Osteocyte (in vitro differentiated cells): ENCODE measurements around the gene CADPS. TPM values are rescaled to one million over a fixed set of nuclear protein-coding genes. Genes with fewer than 3 reads are reported as not detected.

ENCODE experiments used
- DNase-seq: peaks from one replicate; pipeline ENCODE4 v3.0.0; 2021; ENCODE audit warnings: mixed read lengths; ENCODE audit not compliant: unreplicated experiment; ENCODE audit errors: extremely low spot score
- H3K27ac Mint-ChIP-seq: one replicate; pipeline ENCODE4 v1.8.0; 2021; ENCODE audit warnings: mild to moderate bottlenecking, mixed read lengths; ENCODE audit not compliant: unreplicated experiment
- H3K27me3 Mint-ChIP-seq: one replicate; pipeline ENCODE4 v1.8.0; 2021; ENCODE audit warnings: mixed read lengths; ENCODE audit not compliant: unreplicated experiment
- H3K36me3 Mint-ChIP-seq: one replicate; pipeline ENCODE4 v1.8.0; 2021; ENCODE audit warnings: mixed read lengths; ENCODE audit not compliant: unreplicated experiment
- H3K4me1 Mint-ChIP-seq: one replicate; pipeline ENCODE4 v1.8.0; 2021; ENCODE audit warnings: mixed read lengths; ENCODE audit not compliant: unreplicated experiment
- H3K4me3 Mint-ChIP-seq: one replicate; pipeline ENCODE4 v1.8.0; 2021; ENCODE audit warnings: mild to moderate bottlenecking, moderate library complexity, mixed read lengths; ENCODE audit not compliant: unreplicated experiment
- H3K9me3 Mint-ChIP-seq: one replicate; pipeline ENCODE4 v1.8.0; 2021; ENCODE audit warnings: mixed read lengths; ENCODE audit not compliant: unreplicated experiment
- total RNA-seq: library from RNA; stranded (reverse); gene quantifications from 2 replicates; pipeline ENCODE4 v1.2.1, GENCODE V29; 2021
- TF ChIP-seq, protein P1 (sequence below): fragments of 200-600 bp; sonication (generic); IDR thresholded peaks from 2 replicates; pipeline ENCODE4 v1.5.0; 2021; ENCODE audit warnings: antibody characterized with exemption, mild to moderate bottlenecking, moderate library complexity

CADPS gene
- total RNA-seq, 1 donor from 2014 or later: not detected

DNA sequence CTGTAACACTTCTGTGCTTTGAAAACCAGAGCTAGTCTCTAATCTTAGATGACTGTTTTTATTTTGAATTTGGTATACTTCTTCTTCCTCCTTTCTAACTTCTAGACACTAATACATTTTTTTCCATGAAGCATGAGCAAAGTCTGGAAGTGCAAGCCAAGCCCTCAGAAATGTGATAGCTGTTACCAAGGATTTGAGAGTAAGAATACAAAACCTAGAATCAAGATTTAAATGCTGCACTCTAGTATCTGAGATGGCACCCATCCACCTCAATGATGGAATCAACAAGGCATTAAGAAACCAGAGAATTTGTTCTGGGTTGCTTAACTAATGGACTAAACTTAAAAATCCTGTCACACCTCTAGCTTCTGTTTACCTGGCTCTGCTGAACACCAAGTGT, 511.0 kb downstream of the CADPS start:
- H3K27me3 Mint-ChIP-seq: peaks cover 75% of the 10 kb centered on the region
- peaks cover 12% of the 10 kb centered on the region for H3K4me1 Mint-ChIP-seq
- H3K36me3 Mint-ChIP-seq: no peaks in the 10 kb centered on the region
- no peaks in the 10 kb centered on the region for H3K9me3 Mint-ChIP-seq
- no peak overlapping the region for H3K27ac Mint-ChIP-seq
- DNase-seq: no peak
- TF ChIP-seq, protein P1, sequence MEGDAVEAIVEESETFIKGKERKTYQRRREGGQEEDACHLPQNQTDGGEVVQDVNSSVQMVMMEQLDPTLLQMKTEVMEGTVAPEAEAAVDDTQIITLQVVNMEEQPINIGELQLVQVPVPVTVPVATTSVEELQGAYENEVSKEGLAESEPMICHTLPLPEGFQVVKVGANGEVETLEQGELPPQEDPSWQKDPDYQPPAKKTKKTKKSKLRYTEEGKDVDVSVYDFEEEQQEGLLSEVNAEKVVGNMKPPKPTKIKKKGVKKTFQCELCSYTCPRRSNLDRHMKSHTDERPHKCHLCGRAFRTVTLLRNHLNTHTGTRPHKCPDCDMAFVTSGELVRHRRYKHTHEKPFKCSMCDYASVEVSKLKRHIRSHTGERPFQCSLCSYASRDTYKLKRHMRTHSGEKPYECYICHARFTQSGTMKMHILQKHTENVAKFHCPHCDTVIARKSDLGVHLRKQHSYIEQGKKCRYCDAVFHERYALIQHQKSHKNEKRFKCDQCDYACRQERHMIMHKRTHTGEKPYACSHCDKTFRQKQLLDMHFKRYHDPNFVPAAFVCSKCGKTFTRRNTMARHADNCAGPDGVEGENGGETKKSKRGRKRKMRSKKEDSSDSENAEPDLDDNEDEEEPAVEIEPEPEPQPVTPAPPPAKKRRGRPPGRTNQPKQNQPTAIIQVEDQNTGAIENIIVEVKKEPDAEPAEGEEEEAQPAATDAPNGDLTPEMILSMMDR: no peak
- H3K4me3 Mint-ChIP-seq: no peak overlapping the region

DNA sequence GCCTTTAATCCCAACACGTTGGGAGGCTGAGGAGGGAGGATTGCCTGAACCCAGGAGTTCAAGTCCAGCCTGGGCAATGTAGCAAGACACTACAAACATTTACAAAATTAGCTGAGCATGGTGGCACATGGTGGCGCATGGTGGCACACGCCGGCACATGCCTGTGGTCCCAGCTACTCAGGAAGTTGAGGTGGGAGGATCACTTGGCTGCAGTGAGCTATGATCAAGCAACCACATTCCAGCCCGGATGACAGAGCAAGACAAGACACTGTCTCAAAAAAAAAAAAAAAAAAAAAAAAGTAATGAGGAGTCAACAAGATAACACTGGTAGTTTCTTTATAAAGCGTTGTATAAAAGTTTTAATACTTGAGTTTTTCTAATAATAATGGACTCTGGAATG, 511.9 kb downstream of the CADPS start:
- Mint-ChIP-seq H3K27ac (no peak overlapping the region), H3K4me3 (no peak overlapping the region), H3K36me3 (no peaks in the 10 kb centered on the region), H3K27me3 (peaks cover 74% of the 10 kb centered on the region), H3K9me3 (no peaks in the 10 kb centered on the region), H3K4me1 (peaks cover 6% of the 10 kb centered on the region)
- no peak for DNase-seq
- TF ChIP-seq, protein P1: no peak

DNA sequence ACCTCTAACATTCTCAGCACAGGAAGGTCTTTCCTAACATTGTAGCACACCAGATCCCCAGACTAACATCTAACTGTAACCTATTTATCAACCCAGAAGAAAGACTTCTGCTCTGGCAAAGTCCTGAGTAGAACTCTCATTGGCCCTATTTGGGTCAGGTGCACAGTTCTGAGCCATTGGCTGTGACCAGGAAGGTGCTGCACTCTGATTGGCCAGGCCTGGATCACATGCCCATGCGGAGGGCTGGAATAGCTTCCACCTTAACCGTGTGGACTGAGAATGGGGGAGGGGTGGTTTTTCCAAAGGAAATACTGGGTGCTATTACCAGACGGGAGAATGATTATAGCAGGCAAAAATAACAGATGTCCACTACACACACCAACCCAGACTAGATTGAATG, 513.4 kb downstream of the CADPS start:
- Mint-ChIP-seq H3K4me3 (no peak overlapping the region), H3K27ac (no peak overlapping the region), H3K9me3 (no peaks in the 10 kb centered on the region), H3K27me3 (peaks cover 66% of the 10 kb centered on the region), H3K36me3 (no peaks in the 10 kb centered on the region), H3K4me1 (no peaks in the 10 kb centered on the region)
- DNase-seq: no peak
- TF ChIP-seq, protein P1: no peak

DNA sequence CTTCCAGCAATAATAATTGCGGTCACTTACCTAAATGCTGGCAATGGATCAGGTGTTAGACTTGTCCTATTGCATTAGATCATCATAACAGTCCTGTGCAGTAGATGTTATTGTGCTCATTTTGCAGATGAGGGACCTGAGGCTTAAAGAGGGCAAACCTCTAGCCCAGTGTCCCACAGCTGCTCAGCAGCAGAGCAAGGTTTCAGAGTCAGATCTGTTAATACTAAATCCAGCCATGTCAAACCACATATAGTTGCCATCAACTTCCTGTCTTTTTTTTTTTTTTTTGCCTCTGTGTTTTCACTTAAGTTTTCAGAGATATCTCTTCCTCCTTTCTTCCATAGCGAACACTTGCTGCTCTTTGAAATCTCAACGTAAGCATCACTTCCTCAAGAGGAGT, 514.0 kb downstream of the CADPS start:
- Mint-ChIP-seq H3K27ac (no peak overlapping the region), H3K4me1 (no peaks in the 10 kb centered on the region), H3K9me3 (no peaks in the 10 kb centered on the region), H3K4me3 (no peak overlapping the region), H3K36me3 (no peaks in the 10 kb centered on the region), H3K27me3 (peaks cover 60% of the 10 kb centered on the region)
- no peak for DNase-seq
- TF ChIP-seq, protein P1: no peak

DNA sequence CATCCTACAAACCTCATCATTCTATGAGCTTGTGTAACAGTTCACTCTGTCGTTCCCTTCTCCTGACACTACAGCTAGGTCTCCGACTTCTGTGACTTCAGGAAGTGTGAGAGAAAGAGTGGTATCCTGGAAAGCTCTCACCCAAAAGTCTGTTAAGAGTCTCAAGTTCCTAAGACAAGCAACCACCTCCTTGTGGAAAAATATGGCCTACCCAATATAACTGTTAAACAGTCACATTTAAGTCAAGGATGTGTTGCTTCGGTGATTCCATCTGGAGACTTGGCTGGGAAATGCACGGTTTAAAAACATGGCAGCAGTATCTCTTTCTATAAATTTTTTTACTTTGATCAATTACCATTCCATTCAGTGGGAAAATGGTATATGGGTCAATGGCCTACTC, 515.7 kb downstream of the CADPS start:
- TF ChIP-seq, protein P1: no peak
- Mint-ChIP-seq H3K9me3 (no peaks in the 10 kb centered on the region), H3K4me1 (no peaks in the 10 kb centered on the region), H3K36me3 (no peaks in the 10 kb centered on the region), H3K4me3 (no peak overlapping the region), H3K27me3 (peaks cover 43% of the 10 kb centered on the region), H3K27ac (no peak overlapping the region)
- no peak for DNase-seq
